Natural killer cell (primary cell): ENCODE results near the gene FOXC1. TPM values are rescaled to one million over a fixed set of nuclear protein-coding genes. Genes with fewer than 3 reads are reported as not detected.

Source experiments
- ATAC-seq, 3 donors: fragments of 150-1000 bp in 2 of 3; fragments of 200-7000 bp in 1 of 3; cut with Tn5 transposase; 1 replicate in 1 of 3; 2 replicates in 2 of 3; pipeline ENCODE4 v1.10.0; 2021; ENCODE audit warnings: mild to moderate bottlenecking in 2 of 3, moderate library complexity in 2 of 3
- DNase-seq, 2 donors: peaks; one replicate each; pipeline versions ENCODE4 v3.0.0 to v3.0.0-alpha.2; 2013 to 2021; ENCODE audit warnings: mixed read lengths in 1 of 2
- H3K27ac ChIP-seq: one replicate; pipeline ENCODE4 v1.5.1; 2013; ENCODE audit warnings: mild to moderate bottlenecking, low read length
- H3K27me3 ChIP-seq: one replicate; pipeline ENCODE4 v1.6.1; 2013; ENCODE audit warnings: low read length; ENCODE audit not compliant: control insufficient read depth, insufficient read depth
- H3K36me3 ChIP-seq: one replicate; pipeline ENCODE4 v1.6.1; 2013; ENCODE audit warnings: low read length; ENCODE audit not compliant: control insufficient read depth, insufficient read depth
- H3K4me1 ChIP-seq: one replicate; pipeline ENCODE4 v1.6.1; 2013; ENCODE audit warnings: low read length; ENCODE audit not compliant: control insufficient read depth, insufficient read depth
- H3K4me3 ChIP-seq: one replicate; pipeline ENCODE4 v1.5.1; 2013; ENCODE audit warnings: low read length
- H3K9me3 ChIP-seq: one replicate; pipeline ENCODE4 v1.6.1; 2013; ENCODE audit warnings: low read length; ENCODE audit not compliant: control insufficient read depth, insufficient read depth
- H3K27ac Mint-ChIP-seq, 2 donors: one replicate each; pipeline ENCODE4 v1.8.0; 2022; ENCODE audit warnings: mild to moderate bottlenecking in 2 of 2, mixed read lengths in 2 of 2, moderate library complexity in 1 of 2
- H3K27me3 Mint-ChIP-seq, 2 donors: one replicate each; pipeline ENCODE4 v1.8.0; 2022; ENCODE audit warnings: low read depth in 2 of 2, mixed read lengths in 2 of 2
- H3K36me3 Mint-ChIP-seq: one replicate; pipeline ENCODE4 v1.8.0; 2022; ENCODE audit warnings: mixed read lengths
- H3K4me1 Mint-ChIP-seq, 2 donors: one replicate each; pipeline ENCODE4 v1.8.0; 2022; ENCODE audit warnings: mixed read lengths in 2 of 2
- H3K4me3 Mint-ChIP-seq: one replicate; pipeline ENCODE4 v1.8.0; 2022; ENCODE audit warnings: mild to moderate bottlenecking, moderate library complexity, mixed read lengths
- H3K9me3 Mint-ChIP-seq, 2 donors: one replicate each; pipeline ENCODE4 v1.8.0; 2022; ENCODE audit warnings: mixed read lengths in 2 of 2
- WGBS: methylation state at CpG from one replicate; pipeline ENCODE4 v1.1.7; 2013; ENCODE audit warnings: missing lambda C conversion rate; ENCODE audit not compliant: insufficient coverage; 5-methylcytosine and 5-hydroxymethylcytosine counted together
- intact Hi-C: fragments of 100-400 bp; cut with micrococcal nuclease; formaldehyde crosslinking; loops from one replicate; pipeline ENCODE4 v1.14.2; 2022
- total RNA-seq, 4 donors: library from RNA; stranded (reverse); fragments of 120-200 nt in 1 of 4; gene quantifications; one replicate each; pipeline versions ENCODE4 v1.2.3 to v1.2.4, GENCODE V29; 2013 to 2022
- TF ChIP-seq, protein P1 (sequence below): fragments of 200-600 bp; IDR thresholded peaks from one replicate; pipeline ENCODE4 v1.8.0; 2022; ENCODE audit warnings: antibody characterized with exemption

The FOXC1 gene
- total RNA-seq, 3 donors from 2014 or later (not counting 1 experiment from before 2014, with no cell fraction given), result 0.16 to 0.21 TPM; not detected in 1

DNA sequence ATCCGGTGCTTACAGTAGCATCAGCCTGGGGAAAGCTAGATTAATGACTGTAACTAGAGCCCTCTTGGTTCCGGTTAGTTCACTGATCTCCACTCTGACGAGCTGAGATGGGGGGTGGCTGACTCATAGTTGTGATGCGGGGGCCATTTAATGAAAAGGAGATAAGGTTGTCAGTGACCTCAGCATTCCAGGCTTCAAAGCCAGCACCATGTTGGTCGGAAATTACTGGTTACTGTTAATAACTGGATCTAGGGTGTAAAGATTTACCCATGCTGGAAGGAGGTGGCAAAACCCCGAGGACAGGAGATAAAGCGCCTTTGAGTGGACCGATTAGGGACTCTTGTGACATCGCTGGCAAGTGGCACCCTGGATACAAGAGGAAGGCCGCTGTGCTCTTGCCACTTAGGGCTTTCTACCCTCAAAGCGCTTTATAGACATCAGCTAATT lies 21.1 kb downstream of the FOXC1 start:
- Histone ChIP-seq H3K27me3 (peaks cover 16% of the 10 kb centered on the region), H3K36me3 (no peaks in the 10 kb centered on the region), H3K9me3 (no peaks in the 10 kb centered on the region), H3K27ac (no peak overlapping the region), H3K4me1 (no peaks in the 10 kb centered on the region), H3K4me3 (no peak overlapping the region)
- DNase-seq (no peak), ATAC-seq (no peak)
- 91% methylated on average over 10 of the region's 11 CpGs for WGBS
- Mint-ChIP-seq H3K27me3 (peaks cover 21 to 33% of the 10 kb centered on the region in 2 donors), H3K4me3 (no peak overlapping the region), H3K4me1 (peaks cover 4 to 7% of the 10 kb centered on the region in 2 donors), H3K9me3 (no peaks in the 10 kb centered on the region), H3K36me3 (no peaks in the 10 kb centered on the region), H3K27ac (no peak overlapping the region)
- TF ChIP-seq, protein P1, sequence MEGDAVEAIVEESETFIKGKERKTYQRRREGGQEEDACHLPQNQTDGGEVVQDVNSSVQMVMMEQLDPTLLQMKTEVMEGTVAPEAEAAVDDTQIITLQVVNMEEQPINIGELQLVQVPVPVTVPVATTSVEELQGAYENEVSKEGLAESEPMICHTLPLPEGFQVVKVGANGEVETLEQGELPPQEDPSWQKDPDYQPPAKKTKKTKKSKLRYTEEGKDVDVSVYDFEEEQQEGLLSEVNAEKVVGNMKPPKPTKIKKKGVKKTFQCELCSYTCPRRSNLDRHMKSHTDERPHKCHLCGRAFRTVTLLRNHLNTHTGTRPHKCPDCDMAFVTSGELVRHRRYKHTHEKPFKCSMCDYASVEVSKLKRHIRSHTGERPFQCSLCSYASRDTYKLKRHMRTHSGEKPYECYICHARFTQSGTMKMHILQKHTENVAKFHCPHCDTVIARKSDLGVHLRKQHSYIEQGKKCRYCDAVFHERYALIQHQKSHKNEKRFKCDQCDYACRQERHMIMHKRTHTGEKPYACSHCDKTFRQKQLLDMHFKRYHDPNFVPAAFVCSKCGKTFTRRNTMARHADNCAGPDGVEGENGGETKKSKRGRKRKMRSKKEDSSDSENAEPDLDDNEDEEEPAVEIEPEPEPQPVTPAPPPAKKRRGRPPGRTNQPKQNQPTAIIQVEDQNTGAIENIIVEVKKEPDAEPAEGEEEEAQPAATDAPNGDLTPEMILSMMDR, result no peak
- intact Hi-C loops, result no loop called here

DNA sequence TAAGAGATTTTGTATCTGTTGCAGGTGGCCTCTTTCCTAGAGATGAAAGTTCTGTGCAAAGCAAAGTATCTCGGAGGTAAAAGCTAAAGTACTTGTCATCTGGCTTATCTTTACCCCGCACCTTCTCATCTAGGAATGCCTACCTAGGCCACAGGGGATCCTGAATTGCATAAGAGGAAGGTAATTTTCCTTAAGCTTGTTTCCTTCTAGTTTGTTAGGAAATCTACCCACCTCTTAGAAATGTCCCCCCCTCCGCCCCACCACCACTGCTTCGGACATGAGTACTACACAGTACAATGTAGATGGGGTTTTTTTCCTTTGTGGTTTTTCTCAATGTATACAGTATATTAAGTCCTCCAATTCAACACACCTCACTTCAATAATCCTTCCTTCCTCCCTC lies 21.5 kb downstream of the FOXC1 start:
- no peak overlapping the region for H3K4me3 Mint-ChIP-seq
- no peaks in the 10 kb centered on the region for H3K36me3 ChIP-seq
- TF ChIP-seq, protein P1, result no peak
- no peaks in the 10 kb centered on the region for H3K4me1 ChIP-seq
- H3K27ac ChIP-seq, result no peak overlapping the region
- DNase-seq (no peak), ATAC-seq (no peak)
- no peaks in the 10 kb centered on the region for H3K9me3 ChIP-seq
- H3K4me3 ChIP-seq, result no peak overlapping the region
- WGBS, result 90% methylated on average over 1 of the region's 4 CpGs
- peaks cover 18 to 28% of the 10 kb centered on the region in 2 donors for H3K27me3 Mint-ChIP-seq
- H3K36me3 Mint-ChIP-seq, result no peaks in the 10 kb centered on the region
- no peak overlapping the region for H3K27ac Mint-ChIP-seq
- intact Hi-C loops, result no loop called here
- no peaks in the 10 kb centered on the region for H3K9me3 Mint-ChIP-seq
- H3K27me3 ChIP-seq, result peaks cover 11% of the 10 kb centered on the region
- peaks cover 1 to 4% of the 10 kb centered on the region in 2 donors for H3K4me1 Mint-ChIP-seq

DNA sequence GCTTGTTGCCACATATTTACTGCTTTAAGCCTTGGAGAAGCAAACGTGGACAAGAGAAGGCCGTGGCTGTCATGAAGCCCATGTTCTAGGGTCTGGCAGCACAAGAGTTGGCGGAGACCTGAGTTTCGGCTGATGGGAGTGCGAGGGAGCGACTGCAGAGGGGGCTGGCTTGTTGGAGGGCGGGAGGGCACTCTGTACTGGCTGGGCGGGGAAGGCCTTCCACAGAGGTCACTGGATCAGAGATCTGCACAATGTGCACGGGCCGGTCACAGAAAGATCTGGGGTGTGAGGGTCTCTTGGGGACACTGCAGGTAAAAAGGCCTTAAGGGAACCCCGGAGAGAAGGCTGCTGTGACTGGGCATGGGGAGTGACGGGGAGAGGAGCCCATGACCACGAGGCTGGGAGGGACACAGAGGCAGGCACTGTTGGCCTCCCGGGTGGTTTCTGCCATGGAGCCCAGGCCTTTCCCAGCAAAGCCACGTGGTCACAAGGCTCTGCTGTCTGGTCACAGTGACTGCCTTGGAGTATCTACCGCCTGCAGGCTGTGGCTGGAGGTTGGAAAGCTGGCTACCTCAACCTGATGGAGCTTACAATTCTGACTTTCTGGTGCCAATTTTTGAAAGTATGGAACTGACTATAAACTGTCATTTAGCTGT lies 23.8 kb downstream of the FOXC1 start:
- intact Hi-C loops, result no loop called here

More for the DNA sequence above, 23.8 kb downstream of the FOXC1 start:
- TF ChIP-seq, protein P1, result no peak
- WGBS, result 93% methylated on average over 16 of the region's 16 CpGs
- Mint-ChIP-seq H3K4me3 (no peak overlapping the region), H3K27ac (no peak overlapping the region), H3K36me3 (no peaks in the 10 kb centered on the region), H3K4me1 (no peaks in the 10 kb centered on the region), H3K27me3 (peaks cover 6 to 13% of the 10 kb centered on the region in 2 donors), H3K9me3 (no peaks in the 10 kb centered on the region)
- Histone ChIP-seq H3K36me3 (no peaks in the 10 kb centered on the region), H3K9me3 (no peaks in the 10 kb centered on the region), H3K27me3 (no peaks in the 10 kb centered on the region), H3K4me3 (no peak overlapping the region), H3K27ac (no peak overlapping the region), H3K4me1 (no peaks in the 10 kb centered on the region)
- ATAC-seq, result no peak
- DNase-seq, result no peak
